NCI-H2196 (cell line): ENCODE results near the gene GMPPB.

Source experiments
- DNase-seq: peaks from one replicate; lab custom pipeline; 2025; ENCODE audit not compliant: unreplicated experiment; lab: John Stamatoyannopoulos, UW

The GMPPB gene

DNA sequence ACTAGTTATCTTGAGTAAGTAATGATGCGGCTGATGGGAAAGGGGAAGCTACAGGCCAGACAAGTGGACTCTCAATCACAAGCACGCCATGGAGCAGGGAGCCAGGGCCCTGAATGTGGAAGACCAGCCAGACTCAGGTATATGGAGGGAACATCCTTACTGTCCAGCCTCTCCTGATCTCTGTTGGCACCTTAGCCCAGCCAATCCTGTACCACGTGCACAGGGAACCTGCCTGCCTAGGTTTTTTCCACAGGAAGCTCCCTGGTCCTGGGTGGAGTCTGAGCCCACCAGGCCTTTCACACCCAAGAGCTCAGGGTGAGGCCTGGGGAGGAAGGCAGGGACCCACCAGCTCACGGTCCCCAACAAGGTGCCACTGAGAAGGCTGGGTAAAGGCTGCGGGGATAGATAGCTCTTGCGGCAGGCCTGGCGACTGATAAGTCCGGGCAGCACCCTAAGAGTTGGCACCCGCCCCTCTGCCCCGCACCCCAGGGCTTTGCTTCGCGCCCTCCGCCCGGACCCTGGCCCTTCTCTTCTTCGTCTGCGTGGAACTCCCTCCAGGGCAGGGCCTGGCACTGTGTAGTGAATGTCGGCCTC lies 50.5 kb downstream of the GMPPB start:
- DNase-seq = no peak

DNA sequence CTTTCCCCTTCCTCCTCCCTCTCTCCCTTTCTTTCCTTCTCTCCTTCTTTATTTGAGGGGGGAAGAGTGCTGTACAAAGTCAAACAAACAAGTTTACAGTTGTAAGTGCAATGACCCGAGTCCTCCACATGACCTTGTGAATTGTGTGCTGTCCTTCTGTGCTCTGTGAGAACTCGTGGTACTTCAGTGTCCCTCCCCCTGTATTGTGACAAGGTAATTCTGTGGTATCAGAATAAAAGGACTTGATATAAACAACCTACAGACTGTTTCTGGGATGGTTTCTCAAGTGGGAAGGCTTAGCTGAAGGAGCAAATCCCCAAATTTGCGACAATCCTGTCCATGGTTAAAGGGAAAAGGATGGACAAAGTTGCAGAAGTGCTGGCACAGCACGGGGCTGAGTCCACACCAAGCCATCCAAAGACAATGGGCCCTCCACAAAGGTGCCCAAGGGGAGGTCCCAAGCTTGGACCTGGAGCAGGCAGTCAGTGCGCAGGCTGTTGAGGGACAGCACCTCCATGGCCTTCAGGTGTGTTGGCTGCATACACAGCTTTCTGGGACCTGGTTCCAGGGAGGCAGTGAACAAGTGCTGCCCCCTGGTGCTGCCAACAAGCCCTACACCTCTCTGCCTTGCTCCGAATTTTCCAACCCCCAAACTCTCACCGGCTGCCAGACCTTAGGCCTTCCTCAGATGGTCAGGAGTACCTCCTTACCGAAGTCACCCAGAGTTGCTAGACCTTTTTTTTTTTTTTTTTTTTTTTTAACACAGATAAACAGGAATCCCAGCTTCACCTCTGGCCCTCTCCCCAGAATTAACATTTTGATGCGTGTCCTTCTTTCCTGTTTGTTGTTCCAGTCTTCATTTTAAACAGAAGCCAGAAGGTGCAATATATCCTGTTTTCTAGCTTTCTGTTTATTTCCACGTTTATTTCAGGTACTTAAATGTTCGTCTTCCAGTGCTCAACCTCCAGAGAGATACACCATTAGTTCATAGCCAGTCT lies 52.2 kb downstream of the GMPPB start:
- no peak for DNase-seq

DNA sequence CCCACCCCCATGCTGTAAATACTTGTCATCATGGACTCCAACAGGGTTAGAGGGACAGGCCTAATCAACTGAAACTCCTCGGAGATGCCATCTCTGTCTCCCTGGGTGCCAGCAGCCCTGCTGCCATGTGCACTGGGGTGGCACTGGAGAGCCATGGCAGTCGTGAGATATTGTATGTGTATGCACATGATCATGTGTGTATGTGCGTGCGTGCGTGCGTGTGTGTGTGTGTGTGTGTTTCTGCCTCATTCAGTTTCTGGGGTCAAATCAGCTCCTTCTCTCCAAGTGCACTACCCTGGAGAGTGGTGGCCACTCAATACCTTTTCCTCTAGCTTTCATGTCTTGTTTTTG lies 52.8 kb downstream of the GMPPB start:
- DNase-seq = no peak
